GM21447 (cell line): ENCODE measurements around the gene LBHD2.

ENCODE experiments used
- ATAC-seq: cut with Tn5 transposase; IDR thresholded peaks from one replicate; pipeline ENCODE4 v1.9.1; 2021; ENCODE audit not compliant: unreplicated experiment

The LBHD2 gene

GRCh38 chr14:103129301-103130016 is 45.4 kb downstream of the LBHD2 start:
- ATAC-seq, result no peak

GRCh38 chr14:103130017-103130764 is 46.2 kb downstream of the LBHD2 start:
- no peak for ATAC-seq

GRCh38 chr14:103130965-103131364 is 47.0 kb downstream of the LBHD2 start:
- no peak for ATAC-seq

GRCh38 chr14:103131580-103131979 is 47.6 kb downstream of the LBHD2 start:
- ATAC-seq, result no peak

- ATAC-seq, result no peak
These were observed 48.6 kb downstream of the LBHD2 start for GRCh38 chr14:103132381-103133209.

GRCh38 chr14:103133210-103134140 is 49.5 kb downstream of the LBHD2 start:
- ATAC-seq, result no peak

GRCh38 chr14:103134405-103134804 is 50.4 kb downstream of the LBHD2 start:
- no peak for ATAC-seq

GRCh38 chr14:103134919-103135318 is 50.9 kb downstream of the LBHD2 start:
- ATAC-seq, result no peak

GRCh38 chr14:103135333-103136260 is 51.6 kb downstream of the LBHD2 start:
- no peak for ATAC-seq

GRCh38 chr14:103136388-103137271 is 52.6 kb downstream of the LBHD2 start:
- no peak for ATAC-seq

GRCh38 chr14:103137689-103138300 is 53.8 kb downstream of the LBHD2 start:
- no peak for ATAC-seq

- ATAC-seq, result no peak
These were observed 54.5 kb downstream of the LBHD2 start for GRCh38 chr14:103138301-103139131.

- ATAC-seq, result no peak
These were observed 55.4 kb downstream of the LBHD2 start for GRCh38 chr14:103139132-103140025.
